Neutrophil (primary cell): ENCODE results near the gene POGZ.

Source experiments
- H3K27ac ChIP-seq: fragments of 200-600 bp; sonication (generic); 2 replicates; pipeline ENCODE4 v1.5.1; 2016; ENCODE audit warnings: mild to moderate bottlenecking, moderate library complexity
- H3K27me3 ChIP-seq: fragments of 200-600 bp; sonication (generic); 2 replicates; pipeline ENCODE4 v1.6.0; 2016; ENCODE audit warnings: mild to moderate bottlenecking
- H3K36me3 ChIP-seq: fragments of 200-600 bp; sonication (generic); 2 replicates; pipeline ENCODE4 v1.5.1; 2017
- H3K4me1 ChIP-seq, 2 experiments: fragments of 200-600 bp in 1 of 2; sonication (generic) in 1 of 2; 1 replicate in 1 of 2; 2 replicates in 1 of 2; pipeline versions ENCODE4 v1.5.1 to v1.6.1; 2013 to 2016; ENCODE audit warnings: low read depth in 1 of 2, low read length in 1 of 2, mild to moderate bottlenecking in 1 of 2, moderate library complexity in 1 of 2; ENCODE audit not compliant: control insufficient read depth in 1 of 2, insufficient read depth in 1 of 2
- H3K4me3 ChIP-seq, 2 experiments: fragments of 200-600 bp in 1 of 2; sonication (generic) in 1 of 2; 1 replicate in 1 of 2; 2 replicates in 1 of 2; pipeline ENCODE4 v1.5.1; 2013 to 2016; ENCODE audit warnings: low read depth in 1 of 2, low read length in 1 of 2, mild to moderate bottlenecking in 1 of 2, moderate library complexity in 1 of 2
- H3K9me3 ChIP-seq: fragments of 200-600 bp; sonication (generic); 2 replicates; pipeline ENCODE4 v1.5.1; 2016
- CTCF ChIP-seq: fragments of 200-600 bp; sonication (generic); IDR thresholded peaks from 2 replicates; pipeline ENCODE4 v1.5.1; 2016; ENCODE audit warnings: antibody characterized with exemption

POGZ gene

GRCh38 chr1:151384584-151384983 lies 74.7 kb downstream of the POGZ start:
- TF ChIP-seq CTCF, result no peak
- no peak overlapping the region for H3K27ac ChIP-seq
- no peak overlapping the region for H3K4me3 ChIP-seq
- no peaks in the 10 kb centered on the region for H3K36me3 ChIP-seq
- H3K9me3 ChIP-seq, result no peaks in the 10 kb centered on the region
- H3K4me1 ChIP-seq, result no peaks in the 10 kb centered on the region
- H3K27me3 ChIP-seq, result no peaks in the 10 kb centered on the region

GRCh38 chr1:151377150-151377884 lies 82.0 kb downstream of the POGZ start:
- TF ChIP-seq CTCF, result no peak
- H3K36me3 ChIP-seq, result no peaks in the 10 kb centered on the region

GRCh38 chr1:151373196-151373595 lies 86.1 kb downstream of the POGZ start:
- Histone ChIP-seq H3K4me1 (no peaks in the 10 kb centered on the region), H3K27me3 (no peaks in the 10 kb centered on the region), H3K36me3 (no peaks in the 10 kb centered on the region), H3K4me3 (no peak overlapping the region), H3K9me3 (no peaks in the 10 kb centered on the region), H3K27ac (no peak overlapping the region)
- no peak for TF ChIP-seq CTCF

More at GRCh38 chr1:151377150-151377884, 82.0 kb downstream of the POGZ start:
- Histone ChIP-seq H3K27me3 (no peaks in the 10 kb centered on the region), H3K4me3 (no peak overlapping the region), H3K9me3 (no peaks in the 10 kb centered on the region), H3K4me1 (no peaks in the 10 kb centered on the region), H3K27ac (no peak overlapping the region)

GRCh38 chr1:151372058-151372934 lies 87.0 kb downstream of the POGZ start, which contains the start of gene SELENBP1:
Gene SELENBP1 (minus strand): TSS chr1:151372705. CDS start chr1:151372641, 64 bp downstream.
- H3K27me3 ChIP-seq, result no peaks in the 10 kb centered on the region
- H3K4me1 ChIP-seq, result no peaks in the 10 kb centered on the region
- no peak within 1 kb of the TSS for H3K4me3 ChIP-seq
- no peak within 1 kb of the TSS for H3K27ac ChIP-seq
- H3K9me3 ChIP-seq, result no peaks in the 10 kb centered on the region
- no peaks in the 10 kb centered on the region for H3K36me3 ChIP-seq
- no peak for TF ChIP-seq CTCF

- Histone ChIP-seq H3K4me3 (no peak overlapping the region), H3K4me1 (no peaks in the 10 kb centered on the region), H3K36me3 (no peaks in the 10 kb centered on the region), H3K27ac (no peak overlapping the region), H3K27me3 (no peaks in the 10 kb centered on the region), H3K9me3 (no peaks in the 10 kb centered on the region)
- TF ChIP-seq CTCF, result no peak
These were observed 87.8 kb downstream of the POGZ start for GRCh38 chr1:151371370-151372057.
